NCI-H1436 (cell line): Measurements from ENCODE around the gene PREB.
A peak's percentile ranks its signal among the peaks of the same experiment; 100 is the strongest.
"Not testable (repeated sequence)": the region's sequence is repeated elsewhere in the genome, so short reads cannot be mapped to it uniquely, and the experiment has no call there.

Experiments
- DNase-seq: peaks from one replicate; lab custom pipeline; 2025; lab: John Stamatoyannopoulos, UW

PREB gene

GRCh38 chr2:27133905-27134780, at the start of gene PREB:
Gene PREB (minus strand): TSS chr2:27134636. CDS start chr2:27134421, 215 bp downstream.
- DNase-seq = peak; percentile 95

- DNase-seq = no peak
These were observed 49.7 kb upstream of the PREB start for GRCh38 chr2:27184115-27184514.

GRCh38 chr2:27182346-27182745, 47.9 kb upstream of the PREB start:
- no peak for DNase-seq

GRCh38 chr2:27179344-27180000, 45.0 kb upstream of the PREB start:
- DNase-seq = no peak

GRCh38 chr2:27178469-27178868, 44.0 kb upstream of the PREB start:
- no peak for DNase-seq

GRCh38 chr2:27177441-27178351, 43.3 kb upstream of the PREB start:
- DNase-seq = no peak

GRCh38 chr2:27175781-27176180, 41.3 kb upstream of the PREB start:
- not testable (repeated sequence) for DNase-seq

- DNase-seq = no peak
These were observed 40.9 kb upstream of the PREB start for GRCh38 chr2:27175330-27175729.

GRCh38 chr2:27174638-27175037, 40.2 kb upstream of the PREB start:
- no peak for DNase-seq

- peak; percentile 4 for DNase-seq
These were observed 37.0 kb upstream of the PREB start for GRCh38 chr2:27171351-27171848.

- no peak for DNase-seq
These were observed 36.3 kb upstream of the PREB start for GRCh38 chr2:27170581-27171337.

GRCh38 chr2:27164960-27165763, 30.7 kb upstream of the PREB start:
- no peak for DNase-seq

GRCh38 chr2:27162151-27163121, 28.0 kb upstream of the PREB start:
- no peak for DNase-seq

GRCh38 chr2:27160191-27160590, 25.8 kb upstream of the PREB start:
- DNase-seq = no peak

GRCh38 chr2:27159271-27159670, 24.8 kb upstream of the PREB start:
- DNase-seq = no peak

- DNase-seq = no peak
These were observed 24.0 kb upstream of the PREB start for GRCh38 chr2:27158468-27158867.

- DNase-seq = no peak
These were observed 20.7 kb upstream of the PREB start for GRCh38 chr2:27155069-27155520.

GRCh38 chr2:27154488-27154887, 20.1 kb upstream of the PREB start:
- no peak for DNase-seq

GRCh38 chr2:27152796-27153464, 18.5 kb upstream of the PREB start:
- peak; percentile 12 for DNase-seq
